Activated naive CD4-positive, alpha-beta T cell treated with anti-CD3 and anti-CD28 coated beads, Interleukin-2, amount 50 U/mL, for 16 hours (primary cell): ENCODE results near the gene LCP1.
"Not testable (repeated sequence)": the region's sequence is repeated elsewhere in the genome, so short reads cannot be mapped to it uniquely, and the experiment has no call there.

Experiments
- DNase-seq: peaks from one replicate; pipeline ENCODE4 v3.0.0-alpha.2; 2020

LCP1 gene, protein sequence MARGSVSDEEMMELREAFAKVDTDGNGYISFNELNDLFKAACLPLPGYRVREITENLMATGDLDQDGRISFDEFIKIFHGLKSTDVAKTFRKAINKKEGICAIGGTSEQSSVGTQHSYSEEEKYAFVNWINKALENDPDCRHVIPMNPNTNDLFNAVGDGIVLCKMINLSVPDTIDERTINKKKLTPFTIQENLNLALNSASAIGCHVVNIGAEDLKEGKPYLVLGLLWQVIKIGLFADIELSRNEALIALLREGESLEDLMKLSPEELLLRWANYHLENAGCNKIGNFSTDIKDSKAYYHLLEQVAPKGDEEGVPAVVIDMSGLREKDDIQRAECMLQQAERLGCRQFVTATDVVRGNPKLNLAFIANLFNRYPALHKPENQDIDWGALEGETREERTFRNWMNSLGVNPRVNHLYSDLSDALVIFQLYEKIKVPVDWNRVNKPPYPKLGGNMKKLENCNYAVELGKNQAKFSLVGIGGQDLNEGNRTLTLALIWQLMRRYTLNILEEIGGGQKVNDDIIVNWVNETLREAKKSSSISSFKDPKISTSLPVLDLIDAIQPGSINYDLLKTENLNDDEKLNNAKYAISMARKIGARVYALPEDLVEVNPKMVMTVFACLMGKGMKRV

GRCh38 chr13:46181840-46182490 is at the start of gene LCP1:
Gene LCP1, minus strand, starts transcription at chr13:46182177. Its CDS starts 22,515 bp downstream, at chr13:46159662.
- peak; percentile 70 for DNase-seq

DNA sequence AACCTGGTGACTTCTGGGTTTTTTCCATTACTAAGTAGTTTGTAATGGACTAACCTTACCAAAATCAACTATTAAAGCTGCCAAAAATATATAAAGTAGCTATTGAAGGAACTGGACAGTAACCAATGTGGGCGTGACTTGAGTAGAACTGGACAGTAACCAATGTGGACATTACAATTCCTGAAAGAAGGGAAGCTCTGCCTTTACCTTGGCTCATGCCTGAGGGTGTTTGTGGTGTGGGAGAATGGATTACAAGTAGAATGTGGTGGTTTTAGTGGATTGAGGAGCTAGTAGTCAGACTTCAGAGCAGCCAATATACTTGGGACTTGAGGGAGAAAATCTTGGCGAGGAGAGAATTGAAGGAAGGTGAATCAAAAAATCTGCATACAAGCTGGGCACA is 47.3 kb upstream of the LCP1 start:
- DNase-seq = no peak

GRCh38 chr13:46220234-46220633 is 38.3 kb upstream of the LCP1 start:
- DNase-seq = not testable (repeated sequence)

GRCh38 chr13:46214741-46215140 is 32.8 kb upstream of the LCP1 start:
- not testable (repeated sequence) for DNase-seq

DNA sequence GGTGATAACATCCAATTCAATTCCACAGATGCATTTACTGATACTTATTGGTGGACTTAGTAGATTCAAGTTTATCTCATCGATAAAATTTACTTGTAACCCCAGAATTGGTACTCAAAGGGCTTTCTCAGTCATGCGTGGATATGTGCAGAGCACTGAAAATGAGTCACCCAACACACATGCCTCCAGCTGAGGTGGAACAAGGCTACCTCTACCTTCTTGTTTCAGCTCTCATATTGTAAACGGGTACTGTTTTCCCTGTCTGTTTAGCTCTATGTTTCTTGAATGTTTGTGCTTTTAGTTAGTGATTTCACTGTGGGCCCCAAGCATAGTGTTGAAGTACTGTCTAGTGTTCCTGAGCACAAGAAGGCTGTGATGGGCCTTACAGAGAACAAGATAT is 31.3 kb upstream of the LCP1 start:
- DNase-seq = no peak

- peak; percentile 83 for DNase-seq
Measured at GRCh38 chr13:46211483-46212351, 29.7 kb upstream of the LCP1 start, which contains the start of gene LRRC63. Gene LRRC63, plus strand, starts transcription at chr13:46211928. Its CDS starts 1,107 bp downstream, at chr13:46213035.

DNA sequence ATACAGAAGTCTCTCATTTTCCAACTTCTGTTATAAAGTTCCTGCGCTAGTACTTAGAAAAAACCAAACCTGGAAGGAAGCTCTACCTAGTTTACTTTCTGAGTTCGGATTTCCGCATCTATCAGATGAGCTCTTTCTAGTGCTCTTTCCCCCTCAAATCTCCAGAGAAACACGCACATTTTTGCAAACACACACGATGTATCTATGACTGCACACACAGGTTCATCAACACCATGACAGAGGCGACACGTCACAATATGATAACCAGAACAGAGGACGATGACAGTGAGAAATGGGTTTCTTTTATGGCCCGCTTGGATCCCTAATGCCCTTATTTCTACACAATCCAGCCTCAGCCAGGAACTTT is 29.1 kb upstream of the LCP1 start:
- DNase-seq = peak; percentile 23

GRCh38 chr13:46210362-46211083 is 28.5 kb upstream of the LCP1 start:
- DNase-seq = no peak

- DNase-seq = no peak
Measured at GRCh38 chr13:46207828-46208227, 25.9 kb upstream of the LCP1 start.

- no peak for DNase-seq
Measured at GRCh38 chr13:46206143-46206542, 24.2 kb upstream of the LCP1 start.

GRCh38 chr13:46202966-46203365 is 21.0 kb upstream of the LCP1 start:
- no peak for DNase-seq

DNA sequence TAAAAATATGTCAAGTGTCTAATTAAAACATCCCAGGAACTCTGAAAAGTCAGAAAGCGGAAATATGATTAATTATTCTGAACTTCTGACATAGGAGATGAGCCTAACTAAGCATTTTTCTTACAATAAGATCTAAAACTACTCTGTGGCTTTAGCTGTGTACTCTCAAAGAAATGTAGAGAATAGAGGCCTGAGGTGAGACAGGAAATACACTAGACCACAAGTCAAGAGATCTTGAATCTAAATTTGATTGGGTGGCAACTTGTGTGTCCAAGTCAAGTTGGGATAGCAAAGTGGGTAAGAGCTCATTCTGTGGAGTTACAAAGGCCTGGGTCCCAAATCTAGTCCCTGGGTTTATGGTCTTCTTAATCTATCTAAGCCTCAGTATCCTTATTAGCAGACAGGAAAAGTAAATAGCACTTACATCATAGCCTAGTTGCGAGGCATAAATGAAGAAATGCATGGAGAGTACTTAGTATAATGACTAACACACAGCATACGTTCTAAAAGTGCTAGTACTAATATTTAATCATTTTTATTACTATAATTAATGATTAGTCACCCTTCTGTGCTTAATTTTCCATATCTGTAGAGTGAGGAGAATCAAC is 20.3 kb upstream of the LCP1 start:
- DNase-seq = no peak

- DNase-seq = no peak
Measured at GRCh38 chr13:46198696-46199193, 16.8 kb upstream of the LCP1 start.

DNA sequence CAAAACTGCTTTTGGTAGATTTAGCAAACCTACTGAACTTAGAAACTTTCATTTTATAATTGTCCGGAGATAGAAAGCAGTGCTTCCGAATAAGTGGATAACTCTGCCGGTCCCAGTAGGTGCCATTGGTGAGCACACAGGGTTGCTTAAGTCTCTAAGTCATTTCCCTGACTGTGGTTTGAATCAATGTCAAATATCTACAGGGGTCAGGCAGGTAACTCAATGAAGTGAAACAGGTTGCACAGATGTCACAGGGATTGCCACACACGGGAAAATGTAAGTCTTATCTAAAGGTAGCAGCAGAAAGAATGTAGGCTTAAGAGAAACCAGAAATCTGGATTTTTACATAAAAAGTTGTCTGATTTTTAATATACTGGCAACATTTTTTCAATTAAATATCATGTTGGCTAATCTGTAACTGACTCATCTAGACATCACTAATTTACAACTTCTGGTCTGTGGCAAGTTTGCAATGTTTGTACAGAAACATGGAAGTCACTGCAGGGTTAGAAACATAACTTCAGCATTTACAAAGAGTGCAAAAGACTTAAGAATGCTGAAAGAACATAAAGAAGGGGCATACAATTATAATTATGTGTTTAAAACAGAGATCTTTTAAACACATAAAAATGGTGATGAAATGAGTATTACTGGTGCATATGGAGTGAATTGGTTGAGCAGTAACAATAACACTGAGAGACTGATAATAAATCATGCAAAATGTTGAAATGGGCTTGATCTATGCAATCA is 15.5 kb upstream of the LCP1 start:
- no peak for DNase-seq

DNA sequence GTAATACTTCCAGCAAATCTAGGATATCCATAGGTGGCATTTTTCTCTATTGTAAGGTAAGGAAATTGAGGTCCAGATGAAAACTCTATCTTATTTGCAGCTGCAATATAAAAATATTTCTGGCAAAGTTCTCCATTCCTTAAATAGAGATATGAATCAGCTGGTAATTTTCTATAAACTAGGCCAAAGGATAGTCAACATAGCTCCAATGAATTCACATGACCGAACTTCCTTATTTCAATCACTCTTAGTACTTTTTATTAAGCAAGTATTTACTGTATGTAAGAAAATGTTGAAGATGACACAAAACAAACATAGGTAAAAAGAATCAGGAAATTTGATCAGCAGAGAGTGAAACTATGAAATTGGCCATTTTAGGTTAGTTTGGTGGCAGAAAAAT is 13.0 kb upstream of the LCP1 start:
- no peak for DNase-seq

DNA sequence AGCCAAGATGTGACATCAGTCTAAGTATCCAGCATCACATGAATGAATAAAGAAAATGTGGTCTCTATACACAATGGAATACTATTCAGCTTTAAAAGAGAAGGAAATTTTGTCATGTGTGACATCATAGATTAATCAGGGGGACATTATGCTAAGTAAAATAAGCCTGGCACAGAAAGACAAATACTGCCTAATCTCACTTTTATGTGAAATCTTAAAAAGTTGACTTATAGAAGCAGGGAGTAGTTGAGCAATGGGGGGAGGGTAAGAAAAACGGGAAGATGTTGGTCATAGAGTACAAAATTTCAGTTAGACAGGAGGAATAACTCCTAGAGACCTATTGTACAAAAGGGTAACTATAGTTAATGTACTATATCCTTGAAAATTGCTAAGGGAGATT is 10.4 kb upstream of the LCP1 start:
- no peak for DNase-seq

DNA sequence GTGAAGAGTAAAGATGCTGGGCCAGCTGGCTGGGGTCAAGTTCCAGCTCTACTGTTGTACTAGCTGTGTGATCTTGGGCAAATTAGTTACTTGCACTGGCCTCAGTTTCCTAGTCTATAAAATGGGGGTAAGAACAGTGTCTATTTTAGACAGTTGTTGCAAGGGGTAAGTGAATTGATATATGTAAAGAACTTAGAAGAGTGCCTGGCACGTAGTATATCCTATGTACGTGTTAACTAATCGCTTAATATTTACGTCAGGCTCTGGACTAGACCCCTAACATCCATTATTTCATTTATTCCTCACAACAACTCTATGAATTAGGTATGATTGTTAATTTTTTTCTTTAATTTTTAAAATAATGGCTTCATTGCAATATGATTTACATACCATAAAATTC is 3.7 kb upstream of the LCP1 start:
- DNase-seq = no peak

- peak; percentile 80 for DNase-seq
Measured at GRCh38 chr13:46184277-46184699, 2.3 kb upstream of the LCP1 start.

DNA sequence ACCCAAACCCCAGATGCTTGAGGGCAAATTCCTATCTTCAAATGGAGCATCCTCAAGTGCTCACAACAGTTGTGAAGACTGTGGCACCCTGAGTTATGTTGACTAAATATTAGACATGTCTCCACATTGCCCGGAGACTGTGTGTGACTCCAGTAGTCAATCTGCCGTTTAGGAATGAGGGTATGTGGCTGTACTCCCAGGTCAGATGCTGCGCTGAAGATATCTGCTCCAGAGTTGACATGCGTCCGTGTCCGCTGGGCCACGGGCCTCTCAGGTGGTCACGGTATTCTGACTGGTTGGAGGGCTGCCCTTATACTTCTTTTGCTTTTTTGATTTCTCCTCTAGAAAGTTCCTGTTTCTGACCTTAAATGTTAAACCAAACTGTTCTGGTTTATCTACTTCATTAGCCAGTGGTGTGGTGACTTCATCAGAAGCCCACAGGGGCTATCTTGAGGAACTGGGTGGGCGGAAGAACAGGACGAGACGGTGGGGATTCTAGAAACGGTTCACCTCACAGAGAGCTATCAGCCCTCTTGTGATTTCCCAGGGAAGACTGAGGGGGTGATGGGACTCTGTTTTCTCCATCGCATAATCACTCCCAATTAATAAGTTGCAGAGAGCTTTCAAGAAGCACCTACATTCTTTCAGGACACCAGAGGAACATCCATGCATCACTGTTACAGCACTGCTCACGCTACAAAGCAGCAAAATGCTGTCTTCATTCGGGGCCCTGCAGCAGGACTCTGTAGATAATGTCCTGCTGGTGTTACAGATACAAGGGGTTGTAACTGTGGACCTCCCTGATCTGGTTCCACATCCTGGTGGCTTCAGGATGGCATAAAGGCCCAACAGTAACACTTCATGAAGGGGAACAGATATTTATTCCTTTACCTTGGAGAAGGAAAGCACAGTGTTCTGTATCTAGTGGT is 1.3 kb upstream of the LCP1 start:
- no peak for DNase-seq

DNA sequence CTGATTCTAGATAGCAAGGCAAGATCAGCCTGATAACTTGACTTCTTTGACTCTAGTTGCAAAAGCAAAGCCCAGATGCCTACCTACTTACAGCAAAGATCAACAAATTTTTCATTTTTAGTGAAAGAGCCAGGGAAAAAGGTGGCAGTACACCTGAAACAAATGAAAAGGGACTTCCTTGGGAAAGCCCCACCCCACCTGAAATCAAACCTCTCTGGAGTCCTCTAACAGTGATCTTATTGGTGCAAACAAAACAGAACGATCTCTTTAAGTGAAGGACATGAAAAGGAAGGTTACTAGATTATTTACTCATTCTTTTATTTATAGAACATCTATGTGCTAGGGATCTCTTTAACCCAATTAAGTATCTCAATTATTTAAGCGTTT is 507 bp upstream of the LCP1 start:
- no peak for DNase-seq
